Astrocyte of the spinal cord (primary cell): ENCODE data around the gene DDX49.

ENCODE experiments used
- DNase-seq: peaks from one replicate; pipeline ENCODE4 v3.0.0; 2011; ENCODE audit warnings: low read depth, low spot score
- H3K4me3 ChIP-seq: 2 replicates; pipeline ENCODE4 v1.5.1; 2011; ENCODE audit warnings: low read depth, mild to moderate bottlenecking, low read length, moderate library complexity
- in situ Hi-C: cut with HindIII; loops from 2 replicates; pipeline ENCODE4 v1.10.0; 2017; ENCODE audit warnings: low sequenced_read_pairs
- TF ChIP-seq, protein P1 (sequence below): IDR thresholded peaks from 2 replicates; pipeline ENCODE4 v1.5.1; 2012; ENCODE audit warnings: low read depth, mild to moderate bottlenecking, low read length, inconsistent platforms

Gene DDX49

DNA sequence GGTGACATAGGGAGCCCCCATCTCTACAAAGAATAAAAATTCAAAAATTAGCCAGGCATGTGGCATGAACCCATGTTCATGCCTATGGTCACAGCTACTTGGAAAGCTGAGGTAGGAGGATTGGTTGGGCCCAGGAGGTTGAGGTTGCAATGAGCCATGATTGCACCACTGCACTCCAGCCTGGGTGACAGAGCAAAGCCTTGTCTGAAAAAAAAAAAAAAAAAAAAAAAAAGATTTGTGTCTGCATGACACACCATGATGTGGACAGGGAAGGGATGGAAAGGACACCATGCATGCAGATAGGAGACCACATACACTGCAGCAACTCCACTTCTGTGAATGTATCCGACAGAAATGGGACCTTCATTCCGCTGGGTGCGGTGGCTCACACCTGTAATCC, 55.5 kb downstream of the DDX49 start:
- H3K4me3 ChIP-seq: no peak overlapping the region
- in situ Hi-C loops: no loop called here
- TF ChIP-seq, protein P1, sequence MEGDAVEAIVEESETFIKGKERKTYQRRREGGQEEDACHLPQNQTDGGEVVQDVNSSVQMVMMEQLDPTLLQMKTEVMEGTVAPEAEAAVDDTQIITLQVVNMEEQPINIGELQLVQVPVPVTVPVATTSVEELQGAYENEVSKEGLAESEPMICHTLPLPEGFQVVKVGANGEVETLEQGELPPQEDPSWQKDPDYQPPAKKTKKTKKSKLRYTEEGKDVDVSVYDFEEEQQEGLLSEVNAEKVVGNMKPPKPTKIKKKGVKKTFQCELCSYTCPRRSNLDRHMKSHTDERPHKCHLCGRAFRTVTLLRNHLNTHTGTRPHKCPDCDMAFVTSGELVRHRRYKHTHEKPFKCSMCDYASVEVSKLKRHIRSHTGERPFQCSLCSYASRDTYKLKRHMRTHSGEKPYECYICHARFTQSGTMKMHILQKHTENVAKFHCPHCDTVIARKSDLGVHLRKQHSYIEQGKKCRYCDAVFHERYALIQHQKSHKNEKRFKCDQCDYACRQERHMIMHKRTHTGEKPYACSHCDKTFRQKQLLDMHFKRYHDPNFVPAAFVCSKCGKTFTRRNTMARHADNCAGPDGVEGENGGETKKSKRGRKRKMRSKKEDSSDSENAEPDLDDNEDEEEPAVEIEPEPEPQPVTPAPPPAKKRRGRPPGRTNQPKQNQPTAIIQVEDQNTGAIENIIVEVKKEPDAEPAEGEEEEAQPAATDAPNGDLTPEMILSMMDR: no peak
- no peak for DNase-seq

DNA sequence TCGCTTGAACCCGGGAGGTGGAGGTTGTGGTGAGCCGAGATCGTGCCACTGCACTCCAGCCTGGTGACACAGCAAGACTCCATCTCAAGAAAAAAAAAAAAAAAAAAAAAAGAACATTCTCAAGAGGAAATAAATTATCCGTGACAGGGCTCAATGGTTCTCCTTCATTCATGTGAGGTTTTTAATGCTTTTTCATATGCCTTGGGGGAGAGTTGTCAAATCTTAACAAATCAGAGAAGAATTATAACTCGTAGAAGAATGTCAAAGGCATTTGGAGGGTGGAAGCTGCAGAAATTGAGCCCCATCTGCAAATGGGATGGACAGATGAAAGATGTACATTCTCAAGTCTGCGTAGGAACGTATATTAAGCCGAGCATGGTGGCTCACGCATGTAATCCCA, 56.4 kb downstream of the DDX49 start:
- H3K4me3 ChIP-seq: no peak overlapping the region
- TF ChIP-seq, protein P1: no peak
- in situ Hi-C loops: no loop called here

More for the DNA sequence above, 56.4 kb downstream of the DDX49 start:
- DNase-seq: no peak
